ENCODE measurements around the gene PELI1.
A peak's percentile ranks its signal among the peaks of the same experiment; 100 is the strongest.

PELI1 gene

DNA sequence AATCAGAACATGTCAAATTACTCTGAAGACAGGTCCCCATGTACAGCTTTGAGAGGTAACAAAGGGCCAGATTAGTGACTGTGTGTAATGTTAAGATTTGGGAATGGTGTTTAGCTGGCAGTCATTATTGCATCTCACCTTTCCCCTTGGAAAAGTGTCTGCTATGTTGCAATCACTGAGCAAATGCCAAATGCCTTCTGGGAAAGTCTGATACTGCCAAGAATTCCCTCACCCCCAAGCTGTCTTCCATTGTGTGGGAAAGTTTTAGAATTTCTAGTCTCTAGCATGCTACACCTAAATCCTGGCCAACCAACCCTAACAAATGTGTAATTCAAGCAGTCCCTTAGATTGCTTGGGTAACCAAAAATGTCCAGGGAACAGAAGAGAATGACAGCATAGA, 13.6 kb upstream of the PELI1 start:
- TF ChIP-seq CTCF (IDR thresholded peaks at IDR 0.05; ENCODE audit: low read depth, low read length, missing control alignments), result no peak
- DNase-seq (ENCODE audit: extremely low read depth, low read depth), result no peak

DNA sequence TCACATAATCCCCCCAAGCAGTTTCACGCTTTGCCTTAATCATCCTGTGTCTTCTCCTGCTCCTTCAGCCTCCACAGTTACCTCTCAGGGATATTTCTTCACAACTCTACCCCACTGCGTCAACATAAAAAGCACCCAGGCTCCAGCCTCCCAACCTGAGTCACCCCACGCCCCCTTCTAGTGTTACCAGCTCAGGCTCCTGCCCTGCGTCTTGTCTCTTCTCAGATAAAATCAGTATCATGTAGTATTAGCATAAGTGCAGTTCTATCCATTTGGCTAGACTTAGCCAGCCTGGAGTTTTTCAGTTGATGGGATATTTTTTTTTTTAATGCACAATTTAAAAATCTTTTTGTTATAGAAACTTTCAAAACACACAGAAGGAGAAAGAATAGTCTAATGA, 9.6 kb upstream of the PELI1 start:
- TF ChIP-seq CTCF (IDR thresholded peaks at IDR 0.05; ENCODE audit: low read depth, low read length, missing control alignments), result no peak
- no peak overlapping the region for H3K4me3 ChIP-seq (replicated peaks; ENCODE audit: low read depth, low read length)
- no peak for DNase-seq (ENCODE audit: extremely low read depth, low read depth)

More for the DNA sequence above, 13.6 kb upstream of the PELI1 start:
- no peak overlapping the region for H3K4me3 ChIP-seq (replicated peaks; ENCODE audit: low read depth, low read length)

GRCh38 chr2:64151476-64151875, 7.3 kb upstream of the PELI1 start:
- no peak overlapping the region for H3K4me3 ChIP-seq (replicated peaks; ENCODE audit: low read depth, low read length)
- TF ChIP-seq CTCF (IDR thresholded peaks at IDR 0.05; ENCODE audit: low read depth, low read length, missing control alignments), result no peak
- no peak for DNase-seq (ENCODE audit: extremely low read depth, low read depth)

DNA sequence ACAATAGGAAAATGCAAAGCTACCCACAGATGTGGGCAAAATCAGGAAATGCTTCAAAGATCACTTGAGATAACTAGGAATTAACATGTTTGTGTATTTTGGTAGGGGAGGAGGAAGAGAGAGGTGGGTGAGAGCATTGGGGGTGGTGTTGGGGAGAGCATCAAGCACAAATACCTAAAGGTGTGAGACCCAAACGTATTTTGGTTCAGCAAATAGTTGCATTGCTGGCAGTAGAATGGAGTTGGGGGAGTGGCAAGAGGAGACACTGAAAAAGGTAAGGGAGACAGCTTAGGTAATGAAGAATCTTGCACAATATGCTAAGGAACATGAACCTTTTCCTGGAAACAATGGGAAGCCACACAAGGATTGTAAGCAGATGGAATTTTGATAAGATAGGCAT, 1.5 kb upstream of the PELI1 start:
- DNase-seq (ENCODE audit: extremely low read depth, low read depth), result no peak
- H3K4me3 ChIP-seq (replicated peaks; ENCODE audit: low read depth, low read length), result no peak overlapping the region
- TF ChIP-seq CTCF (IDR thresholded peaks at IDR 0.05; ENCODE audit: low read depth, low read length, missing control alignments), result no peak

DNA sequence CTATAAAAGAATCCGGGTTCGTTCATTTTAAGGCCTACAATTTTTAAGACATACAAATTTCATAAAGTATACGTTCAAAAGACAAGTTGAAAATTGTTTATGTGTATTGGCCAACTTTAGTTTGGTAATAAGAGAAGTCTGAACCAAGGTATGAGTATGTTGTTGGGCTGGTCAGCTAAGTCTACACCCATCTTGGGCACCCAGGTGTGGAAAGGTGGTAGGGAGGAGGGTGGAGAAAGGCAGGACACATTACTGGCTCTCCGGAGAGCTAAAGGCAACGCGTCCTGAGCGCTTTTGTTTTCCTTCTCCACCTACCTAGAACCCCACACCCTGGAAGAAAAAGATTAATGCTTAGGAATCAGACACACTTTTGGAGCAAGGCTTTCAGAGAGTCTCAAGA, 899 bp upstream of the PELI1 start:
- DNase-seq (ENCODE audit: extremely low read depth, low read depth), result no peak
- H3K4me3 ChIP-seq (replicated peaks; ENCODE audit: low read depth, low read length), result no peak overlapping the region
- TF ChIP-seq CTCF (IDR thresholded peaks at IDR 0.05; ENCODE audit: low read depth, low read length, missing control alignments), result no peak

- no peak for DNase-seq (ENCODE audit: extremely low read depth, low read depth)
- H3K4me3 ChIP-seq (replicated peaks; ENCODE audit: low read depth, low read length), result peak overlapping the region; percentile 71
- no peak for TF ChIP-seq CTCF (IDR thresholded peaks at IDR 0.05; ENCODE audit: low read depth, low read length, missing control alignments)
These were observed 807 bp downstream of the PELI1 start for GRCh38 chr2:64143169-64144056.

All from HFF-Myc (cell line).